Uterus (tissue), 2 donors: ENCODE measurements around the gene PTGIS.
"Not testable (repeated sequence)": the region's sequence is repeated elsewhere in the genome, so short reads cannot be mapped to it uniquely, and the experiment has no call there.

ENCODE experiments used
- POLR2A ChIP-seq, 2 donors: fragments of 450-650 bp; IDR thresholded peaks; one replicate each; pipeline ENCODE4 v1.6.1; 2016; ENCODE audit warnings: antibody characterized with exemption in 2 of 2, mild to moderate bottlenecking in 1 of 2, moderate library complexity in 1 of 2
- TF ChIP-seq, protein P1 (sequence below), 4 experiments: fragments of 200-600 bp in 2 of 4; fragments of 450-650 bp in 2 of 4; sonication (generic) in 2 of 4; IDR thresholded peaks; one replicate each; pipeline ENCODE4 v1.5.1; 2016 to 2019; ENCODE audit warnings: antibody characterized with exemption in 4 of 4, mild to moderate bottlenecking in 2 of 4, moderate library complexity in 1 of 4

DNA sequence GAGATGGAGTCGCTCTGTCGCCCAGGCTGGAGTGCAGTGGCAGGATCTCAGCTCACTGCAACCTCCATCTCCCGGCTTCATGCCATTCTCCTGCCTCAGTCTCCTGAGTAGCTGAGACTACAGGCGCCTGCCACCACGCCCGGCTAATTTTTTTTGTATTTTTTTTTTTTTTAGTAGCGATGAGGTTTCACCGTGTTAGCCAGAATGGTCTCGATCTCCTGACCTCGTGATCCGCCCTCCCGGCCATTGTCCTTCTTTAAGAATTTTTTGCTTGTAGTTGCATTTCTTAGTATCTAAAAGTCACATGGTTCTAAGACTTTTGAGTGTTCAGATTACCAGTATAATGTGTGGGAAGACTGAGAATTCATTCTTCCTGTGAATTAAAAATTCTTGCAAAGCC lies 2.9 kb downstream of the PTGIS start:
- TF ChIP-seq, protein P1, sequence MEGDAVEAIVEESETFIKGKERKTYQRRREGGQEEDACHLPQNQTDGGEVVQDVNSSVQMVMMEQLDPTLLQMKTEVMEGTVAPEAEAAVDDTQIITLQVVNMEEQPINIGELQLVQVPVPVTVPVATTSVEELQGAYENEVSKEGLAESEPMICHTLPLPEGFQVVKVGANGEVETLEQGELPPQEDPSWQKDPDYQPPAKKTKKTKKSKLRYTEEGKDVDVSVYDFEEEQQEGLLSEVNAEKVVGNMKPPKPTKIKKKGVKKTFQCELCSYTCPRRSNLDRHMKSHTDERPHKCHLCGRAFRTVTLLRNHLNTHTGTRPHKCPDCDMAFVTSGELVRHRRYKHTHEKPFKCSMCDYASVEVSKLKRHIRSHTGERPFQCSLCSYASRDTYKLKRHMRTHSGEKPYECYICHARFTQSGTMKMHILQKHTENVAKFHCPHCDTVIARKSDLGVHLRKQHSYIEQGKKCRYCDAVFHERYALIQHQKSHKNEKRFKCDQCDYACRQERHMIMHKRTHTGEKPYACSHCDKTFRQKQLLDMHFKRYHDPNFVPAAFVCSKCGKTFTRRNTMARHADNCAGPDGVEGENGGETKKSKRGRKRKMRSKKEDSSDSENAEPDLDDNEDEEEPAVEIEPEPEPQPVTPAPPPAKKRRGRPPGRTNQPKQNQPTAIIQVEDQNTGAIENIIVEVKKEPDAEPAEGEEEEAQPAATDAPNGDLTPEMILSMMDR (IDR thresholded peaks at IDR 0.05) = not testable (repeated sequence)
- TF ChIP-seq POLR2A (IDR thresholded peaks at IDR 0.05) = not testable (repeated sequence)
